GM19023 (cell line): ENCODE data around the gene CTBP1.

ENCODE experiments used
- ATAC-seq: cut with Tn5 transposase; IDR thresholded peaks from one replicate; pipeline ENCODE4 v1.9.1; 2021; ENCODE audit warnings: mild to moderate bottlenecking, moderate library complexity; ENCODE audit not compliant: unreplicated experiment

The CTBP1 gene

DNA sequence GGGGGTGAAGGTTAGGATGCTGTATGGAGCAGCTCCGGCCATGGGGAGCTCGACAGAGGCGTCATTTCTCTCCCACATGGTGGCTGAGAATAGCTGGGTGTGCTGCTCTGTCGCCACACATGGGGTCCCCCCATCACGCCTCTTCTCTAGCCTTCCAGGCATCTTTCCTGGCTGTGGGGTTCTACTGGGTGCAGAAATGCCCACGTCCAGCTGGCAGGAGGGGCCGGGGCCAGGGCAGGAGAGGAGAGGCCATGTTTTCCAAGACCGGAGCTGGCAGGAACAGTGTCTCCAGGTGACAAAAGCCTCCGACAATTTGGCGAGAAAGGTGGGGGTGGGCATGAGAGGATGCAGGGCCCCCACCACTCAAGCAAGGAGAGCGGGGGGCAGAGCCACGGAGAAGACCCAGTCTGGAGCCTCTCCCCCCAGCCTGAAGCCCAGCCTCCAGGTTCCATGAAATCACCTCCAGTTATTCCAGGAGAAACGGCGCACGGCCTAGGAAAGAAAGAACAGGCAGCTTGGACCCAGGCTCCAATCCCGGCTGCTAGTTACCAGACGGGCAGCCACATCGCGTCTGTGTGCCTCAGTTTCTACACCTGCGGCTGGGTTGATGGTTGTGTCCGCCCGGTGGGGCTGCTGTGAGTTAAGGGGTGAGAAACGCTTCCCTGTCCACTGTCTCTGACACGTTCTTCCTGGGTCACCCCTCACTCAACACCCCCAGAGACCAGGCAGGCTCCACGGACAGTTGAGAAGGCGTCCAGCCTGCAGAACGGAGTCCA lies 49.2 kb downstream of the CTBP1 start:
- ATAC-seq = no peak

DNA sequence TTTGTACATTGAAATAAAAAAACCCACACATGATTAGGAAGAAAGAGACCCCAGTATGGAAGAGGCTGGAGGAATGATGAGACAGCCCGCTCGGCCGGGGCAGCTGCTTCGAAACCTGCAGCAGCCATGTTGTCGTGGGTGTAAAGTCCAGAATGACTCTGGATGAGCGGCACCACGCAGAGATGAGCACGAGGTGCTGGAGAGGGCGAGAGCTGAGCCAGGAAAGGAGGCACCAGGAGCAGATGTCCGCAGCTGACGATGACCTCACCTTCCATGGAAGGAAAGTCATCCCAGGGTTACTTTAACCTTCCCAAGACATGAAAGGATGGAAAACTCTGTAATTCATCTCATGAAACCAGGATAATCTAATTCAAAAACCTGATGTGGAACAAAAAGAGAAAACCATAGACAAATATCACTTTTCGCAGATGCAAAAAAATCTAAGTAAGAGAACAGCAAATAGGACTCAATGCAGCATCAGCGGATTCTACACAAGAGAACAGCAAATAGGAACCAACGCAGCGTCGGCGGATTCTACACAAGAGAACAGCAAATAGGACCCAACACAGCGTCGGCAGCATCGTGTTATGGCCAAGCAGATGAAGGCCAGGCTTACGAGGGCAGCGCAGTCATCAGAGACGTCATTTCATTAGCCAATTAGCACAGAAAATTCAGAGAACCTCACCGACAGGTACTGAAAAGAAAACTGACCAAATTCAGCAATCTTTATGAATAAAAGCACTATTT lies 50.7 kb downstream of the CTBP1 start:
- ATAC-seq = no peak

DNA sequence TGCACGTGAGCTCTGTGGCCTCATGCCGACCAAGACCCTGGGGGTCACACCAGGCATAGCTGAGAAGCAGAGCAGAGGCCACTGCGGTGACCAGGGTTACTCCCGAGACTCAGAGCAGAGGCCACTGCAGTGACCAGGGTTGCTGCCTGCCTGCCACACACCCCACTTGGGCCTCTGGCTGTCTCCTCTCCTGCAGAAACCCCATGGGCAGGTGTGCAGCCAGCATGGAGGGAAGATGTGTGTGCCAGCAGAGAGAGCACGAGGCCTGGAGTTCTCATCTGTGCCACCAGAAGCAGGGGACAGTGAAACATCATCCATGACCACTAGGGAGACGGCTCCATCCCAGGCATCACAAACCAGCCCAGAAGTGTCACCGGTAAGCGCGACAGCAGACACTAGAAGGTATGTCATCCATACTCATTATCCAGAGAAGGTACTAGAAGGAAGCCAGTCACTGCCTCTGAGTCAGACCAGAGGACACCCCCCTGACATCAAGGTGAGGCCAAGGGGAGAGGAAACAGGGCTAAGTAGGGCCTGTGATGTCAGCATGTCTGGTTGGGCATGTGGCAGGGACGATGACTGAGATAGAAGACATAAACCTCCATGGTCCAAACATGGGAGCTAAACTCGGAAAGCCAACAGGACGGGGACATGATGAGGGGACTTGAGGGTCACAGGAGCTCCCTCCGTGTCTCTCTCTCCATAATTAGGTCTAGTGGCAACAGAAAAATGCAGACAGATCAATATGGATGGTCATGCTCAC lies 52.3 kb downstream of the CTBP1 start:
- no peak for ATAC-seq

DNA sequence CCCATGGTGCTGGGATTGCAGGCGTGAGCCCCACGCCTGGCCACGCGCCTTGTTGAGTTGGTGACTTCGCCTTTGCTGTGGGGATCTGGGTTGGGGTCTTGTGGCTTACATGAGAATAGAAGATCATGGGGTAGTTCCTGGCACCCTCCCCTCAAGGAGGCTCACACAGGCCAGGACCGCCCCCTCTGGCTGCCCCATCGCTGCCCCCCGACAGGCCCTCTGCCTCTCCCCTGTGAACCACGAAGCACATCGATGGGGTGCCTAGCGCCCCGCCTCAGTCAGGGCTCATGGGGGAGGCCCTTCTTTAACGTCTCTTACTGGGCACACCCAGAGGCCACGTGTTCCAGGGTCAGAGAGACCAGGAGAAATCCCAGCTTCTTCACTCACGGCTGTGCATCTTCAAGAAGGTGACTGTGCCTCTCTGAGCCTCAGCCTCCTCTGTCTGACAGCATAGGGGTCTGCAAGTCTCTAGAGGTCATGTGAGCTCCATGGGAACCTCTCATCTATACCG lies 53.0 kb downstream of the CTBP1 start:
- no peak for ATAC-seq

DNA sequence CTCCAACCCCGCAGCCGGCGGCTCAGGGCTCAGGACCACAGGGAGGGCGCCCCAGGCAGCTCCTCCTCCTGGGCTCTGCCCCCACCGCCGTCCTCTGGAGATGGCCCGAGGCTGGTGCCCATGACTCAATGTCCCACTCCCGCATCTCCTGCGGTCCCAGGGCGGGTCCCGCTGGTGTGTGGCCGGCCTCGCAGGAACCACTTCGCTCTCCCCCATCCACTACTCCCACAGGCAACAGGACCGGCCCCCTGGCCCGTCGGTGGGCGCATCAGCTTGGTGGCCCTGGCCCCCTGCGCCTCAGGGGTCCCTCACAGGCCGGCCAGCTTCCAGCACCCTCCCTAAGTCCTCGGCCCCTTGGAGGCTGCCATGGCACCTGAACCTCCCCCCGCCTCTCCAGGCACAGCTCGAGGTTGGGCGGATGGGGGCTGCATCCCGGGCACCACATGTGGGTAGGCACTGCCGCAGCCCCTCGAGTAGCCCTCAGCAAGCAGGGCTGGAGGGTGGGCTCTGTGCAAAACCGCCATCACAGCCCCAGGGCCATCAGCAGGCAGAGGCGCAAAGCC lies 53.7 kb downstream of the CTBP1 start:
- no peak for ATAC-seq

DNA sequence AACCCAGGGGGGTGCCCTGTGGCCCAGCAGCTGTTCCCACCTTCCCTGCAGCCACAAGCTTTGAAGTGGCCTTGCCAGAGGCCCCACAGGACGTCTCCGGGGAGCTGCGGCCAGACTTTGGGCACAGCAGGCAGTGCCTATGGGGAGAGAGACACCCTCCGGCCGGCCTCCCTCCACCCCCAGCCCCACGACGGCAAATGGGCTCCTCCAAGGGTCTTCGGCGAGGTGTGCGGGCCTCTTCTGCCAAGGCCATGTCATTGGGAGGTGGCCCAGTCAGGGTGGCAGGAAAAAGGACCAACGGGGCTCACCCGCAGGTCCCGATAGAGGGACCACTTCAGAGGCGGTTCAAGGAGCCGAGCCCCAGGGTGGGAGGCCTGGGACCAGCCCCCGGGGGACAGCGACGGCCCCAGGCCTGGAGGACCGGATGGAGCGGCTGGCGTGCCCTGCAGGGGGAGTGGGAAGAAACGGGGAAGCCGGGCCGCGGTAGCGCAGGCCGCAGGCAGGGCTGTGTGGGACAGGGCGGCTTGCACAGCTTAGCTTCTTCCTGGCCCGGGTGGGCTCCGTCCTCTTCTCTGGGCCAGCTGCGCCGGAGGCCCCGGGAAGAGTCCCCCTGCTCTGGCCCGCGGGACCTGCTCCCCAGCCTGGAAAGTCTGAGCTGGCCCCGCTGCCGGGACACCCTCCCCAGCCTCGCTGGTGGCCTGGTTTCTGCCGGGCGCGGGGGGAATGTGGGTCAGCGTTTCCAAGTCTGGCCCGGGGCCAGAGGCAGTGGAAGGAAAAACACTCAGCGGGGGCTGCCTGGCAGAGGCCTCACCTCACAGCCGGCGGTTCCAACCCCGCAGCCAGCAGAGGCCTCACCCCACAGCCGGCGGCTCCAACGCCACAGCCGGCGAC lies 54.7 kb downstream of the CTBP1 start:
- no peak for ATAC-seq

DNA sequence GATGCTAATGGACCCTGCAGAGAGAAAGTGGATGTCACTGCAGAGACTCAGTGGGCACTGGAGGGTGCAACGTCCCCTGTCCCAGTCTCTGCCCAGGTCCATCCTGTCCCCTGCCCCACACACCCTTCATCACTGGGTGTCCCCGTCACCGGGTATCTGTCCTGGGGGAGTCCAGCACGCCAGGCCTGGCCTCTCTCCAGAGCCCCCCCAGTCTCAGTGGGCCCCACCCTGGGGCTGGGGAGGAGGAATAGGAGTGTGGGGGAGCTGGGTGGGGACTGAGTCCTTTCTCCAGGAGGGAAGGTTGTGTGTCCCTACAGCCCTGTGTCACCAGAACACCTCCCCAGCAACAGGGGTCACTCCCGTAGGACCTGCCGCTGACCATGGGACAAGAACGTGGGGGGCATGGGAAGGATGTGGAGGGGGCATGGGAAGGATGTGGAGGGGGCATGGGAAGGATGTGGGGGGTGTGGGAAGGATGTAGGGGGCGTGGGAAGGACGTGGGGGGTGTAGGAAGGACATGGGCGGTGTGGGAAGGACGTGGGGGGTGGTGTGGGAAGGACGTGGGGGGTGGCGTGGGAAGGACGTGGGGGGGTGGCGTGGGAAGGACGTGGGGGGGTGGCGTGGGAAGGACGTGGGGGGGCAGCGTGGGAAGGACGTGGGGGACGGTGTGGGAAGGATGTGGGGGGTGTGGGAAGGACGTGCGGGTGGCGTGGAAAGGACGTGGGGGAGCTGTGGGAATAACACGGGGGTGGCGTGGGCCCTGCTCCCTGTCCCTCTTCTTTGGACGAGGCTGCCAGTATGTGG lies 55.5 kb downstream of the CTBP1 start:
- ATAC-seq = no peak

DNA sequence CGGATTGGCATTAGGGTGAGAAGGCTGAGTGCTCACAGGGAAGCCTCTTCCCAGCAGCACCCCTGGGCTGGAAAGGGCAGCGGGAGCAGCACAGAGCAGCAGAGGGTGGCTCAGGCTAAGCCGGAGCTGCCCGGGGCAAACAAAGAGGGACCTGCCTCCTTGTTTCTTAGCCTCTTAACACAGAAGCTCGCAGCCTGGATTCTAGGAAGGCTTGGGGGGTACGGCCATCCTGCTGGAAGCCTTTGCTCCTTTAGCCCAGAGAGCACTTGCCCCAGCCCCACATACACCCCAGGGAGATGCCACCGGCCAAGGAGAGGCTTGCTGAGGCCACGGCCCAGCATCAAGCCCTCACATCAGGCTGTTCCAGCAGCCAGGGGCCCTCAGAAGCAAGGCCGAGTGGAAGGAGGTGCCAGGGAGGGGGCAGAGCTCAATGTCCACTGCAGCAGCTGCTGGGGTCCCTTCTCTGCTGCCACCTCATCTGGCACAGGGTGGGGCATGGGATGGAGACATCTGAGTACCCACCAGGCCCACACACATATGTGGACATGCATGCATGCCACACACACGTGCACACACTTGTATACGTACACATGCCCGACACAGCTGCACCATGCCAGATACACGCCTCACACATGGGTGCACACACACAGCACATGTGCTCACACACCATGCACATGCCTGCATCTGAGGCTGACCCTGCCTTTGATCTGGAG lies 56.3 kb downstream of the CTBP1 start:
- no peak for ATAC-seq

DNA sequence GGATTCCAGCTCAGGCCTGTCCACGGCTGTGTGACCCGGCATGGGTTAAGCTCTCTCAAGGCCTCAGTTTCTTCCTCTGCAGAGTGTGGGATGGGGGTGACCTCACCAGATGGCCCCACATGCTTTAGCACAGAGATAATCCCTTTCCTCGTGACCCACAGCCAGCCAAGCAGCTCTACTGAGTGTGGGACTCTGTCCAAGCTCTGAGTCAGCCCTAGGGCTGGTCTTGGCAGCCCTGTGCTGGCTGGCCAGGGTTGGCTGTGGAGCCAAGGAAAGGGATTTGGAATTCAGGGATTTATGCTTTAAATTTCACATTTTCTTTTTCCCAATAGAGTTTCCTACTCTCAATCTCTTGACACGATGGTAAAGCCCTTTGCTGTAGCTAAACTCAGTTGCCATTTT lies 56.8 kb downstream of the CTBP1 start:
- no peak for ATAC-seq

DNA sequence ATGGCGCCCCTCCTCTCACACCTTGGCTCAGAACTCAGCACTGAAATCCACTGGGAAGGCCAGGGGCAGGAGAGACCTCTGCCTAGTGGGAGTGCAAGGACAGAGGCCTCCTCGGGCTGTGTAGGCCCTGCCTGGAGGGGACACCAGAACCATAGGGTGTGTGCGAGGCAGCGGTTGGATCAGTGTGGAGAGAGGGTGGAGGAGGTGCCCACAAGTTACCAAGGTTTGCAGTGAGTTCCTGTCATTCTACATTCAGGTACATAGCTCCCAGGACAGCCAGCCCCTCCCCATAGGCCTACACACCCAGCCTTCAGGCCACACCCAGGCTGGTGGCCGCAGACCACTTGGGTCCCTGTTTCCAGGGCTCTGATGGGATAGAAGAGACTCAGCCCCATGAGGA lies 57.3 kb downstream of the CTBP1 start:
- no peak for ATAC-seq

DNA sequence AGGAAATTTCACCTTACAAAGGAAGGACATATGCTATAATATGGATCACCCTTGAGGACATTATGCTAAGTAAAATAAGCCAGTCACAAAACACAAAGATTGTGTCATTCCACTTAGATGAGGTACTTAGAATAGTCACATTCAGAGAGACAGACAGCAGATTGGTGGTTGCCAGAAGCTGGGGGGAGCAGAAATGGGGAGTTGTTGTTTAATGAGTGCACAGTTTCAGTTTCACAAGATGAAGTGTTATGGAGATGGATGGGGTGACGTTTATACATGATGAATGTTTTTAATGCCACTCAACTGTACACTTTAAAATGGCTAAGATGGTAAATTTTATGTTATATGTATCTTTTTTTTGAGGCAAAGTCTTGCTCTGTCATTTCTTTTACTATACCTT lies 61.7 kb downstream of the CTBP1 start:
- ATAC-seq = no peak

DNA sequence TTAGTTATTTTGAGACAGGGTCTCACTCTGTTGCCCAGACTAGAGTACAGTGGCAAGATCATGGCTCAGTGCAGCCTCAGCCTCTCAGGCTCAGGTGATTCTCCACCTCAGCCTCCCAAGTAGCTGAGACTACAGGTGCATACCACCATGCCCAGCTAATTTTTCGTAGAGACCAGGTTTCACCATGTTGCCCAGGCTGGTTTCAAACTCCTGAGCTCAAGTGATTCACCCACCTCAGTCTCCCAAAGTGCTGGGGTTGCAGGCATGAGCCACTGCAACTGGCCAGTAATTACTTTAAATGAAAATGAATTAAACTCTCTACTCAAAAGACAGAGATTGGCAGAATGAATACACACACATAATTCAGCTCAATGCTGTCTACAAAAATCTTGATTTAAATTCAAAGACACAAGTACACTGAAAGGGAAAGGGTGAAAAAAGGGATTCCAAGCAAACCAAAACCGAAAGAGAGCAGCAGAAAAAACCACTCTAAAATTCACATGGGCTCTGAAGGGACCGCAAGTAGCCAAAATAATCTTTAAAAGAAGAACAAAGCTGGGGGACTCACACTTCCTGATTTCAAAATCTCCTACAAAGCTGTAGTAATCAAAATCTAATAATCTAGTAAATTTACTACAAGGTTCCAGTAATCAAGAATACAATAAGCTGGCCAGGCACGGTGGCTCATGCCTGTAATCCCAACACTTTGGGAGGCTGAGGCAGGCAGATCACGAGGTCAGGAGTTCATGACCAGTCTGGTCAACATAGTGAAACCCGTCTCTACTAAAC lies 64.8 kb downstream of the CTBP1 start:
- ATAC-seq = peak; percentile 52

DNA sequence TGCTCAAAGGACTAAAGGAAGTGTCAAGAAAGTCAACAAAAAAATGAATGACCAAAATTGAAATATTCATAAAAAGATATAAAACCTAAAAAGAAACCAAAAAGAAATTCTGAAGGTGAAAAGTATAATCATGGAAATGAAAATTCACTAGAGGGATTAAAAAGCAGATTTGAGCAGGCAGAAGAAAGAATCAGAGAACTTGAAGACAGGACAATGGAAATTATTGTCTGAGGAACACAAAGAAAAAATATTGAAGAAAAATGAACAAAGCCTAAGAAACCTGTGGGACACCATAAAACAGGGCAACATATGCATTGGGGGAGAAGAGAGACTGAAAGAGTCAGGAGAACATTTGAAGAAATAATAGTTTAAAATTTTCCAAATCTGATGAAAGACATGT lies 66.6 kb downstream of the CTBP1 start:
- no peak for ATAC-seq

DNA sequence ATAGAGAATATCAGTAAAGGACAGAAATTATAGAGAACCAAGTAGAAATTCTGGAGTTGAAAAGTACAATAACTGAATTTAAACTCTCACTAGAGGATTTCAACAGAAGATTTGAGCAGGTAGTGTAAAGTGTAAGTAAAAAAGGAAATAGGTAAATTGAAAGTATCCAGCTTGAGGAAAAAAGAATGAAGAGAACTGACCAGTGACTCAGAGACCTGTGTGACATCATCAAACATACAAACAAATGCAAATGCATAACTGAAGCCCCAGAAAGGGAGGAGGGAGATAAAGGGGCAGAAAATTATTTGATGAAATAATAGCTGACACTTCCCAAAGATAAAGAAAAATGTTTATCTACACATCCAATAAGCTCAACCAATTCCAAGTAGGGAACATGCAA lies 68.3 kb downstream of the CTBP1 start:
- ATAC-seq = no peak

DNA sequence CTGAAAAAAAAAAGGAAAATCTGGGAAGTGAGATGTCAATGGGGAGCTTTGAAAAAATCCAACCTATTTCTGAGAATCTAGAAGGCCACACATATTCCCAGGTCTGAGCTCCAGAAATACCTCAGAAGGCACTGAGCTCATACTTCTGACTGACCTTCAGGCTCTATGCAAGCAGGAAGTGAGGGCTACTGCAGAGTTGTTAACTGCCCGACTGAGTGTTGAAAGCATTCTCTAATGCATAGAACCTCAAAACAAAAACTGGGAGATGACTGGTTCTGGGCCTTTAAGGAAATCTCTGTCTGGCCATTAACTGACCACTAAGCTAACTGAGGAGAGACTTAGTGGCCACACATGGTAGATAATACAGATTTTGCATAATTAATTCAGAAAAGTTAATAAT lies 69.0 kb downstream of the CTBP1 start:
- ATAC-seq = no peak

DNA sequence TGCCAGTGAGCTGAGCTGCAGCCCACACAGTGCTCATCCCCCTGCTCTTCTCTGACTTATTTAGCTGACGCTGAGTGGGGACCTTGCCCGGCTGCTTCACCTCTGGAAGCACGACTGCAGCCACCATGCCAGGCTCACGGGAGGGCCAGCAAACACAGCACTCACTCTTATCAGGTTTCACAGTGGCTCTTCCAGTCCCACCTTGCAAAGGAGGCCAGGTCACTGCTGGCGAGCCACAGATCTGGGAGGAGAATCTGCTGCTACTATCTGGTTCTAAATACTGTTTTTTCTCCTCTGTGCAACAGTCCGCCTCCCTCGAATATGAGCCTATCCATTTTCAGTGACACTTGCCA lies 69.9 kb downstream of the CTBP1 start:
- no peak for ATAC-seq

DNA sequence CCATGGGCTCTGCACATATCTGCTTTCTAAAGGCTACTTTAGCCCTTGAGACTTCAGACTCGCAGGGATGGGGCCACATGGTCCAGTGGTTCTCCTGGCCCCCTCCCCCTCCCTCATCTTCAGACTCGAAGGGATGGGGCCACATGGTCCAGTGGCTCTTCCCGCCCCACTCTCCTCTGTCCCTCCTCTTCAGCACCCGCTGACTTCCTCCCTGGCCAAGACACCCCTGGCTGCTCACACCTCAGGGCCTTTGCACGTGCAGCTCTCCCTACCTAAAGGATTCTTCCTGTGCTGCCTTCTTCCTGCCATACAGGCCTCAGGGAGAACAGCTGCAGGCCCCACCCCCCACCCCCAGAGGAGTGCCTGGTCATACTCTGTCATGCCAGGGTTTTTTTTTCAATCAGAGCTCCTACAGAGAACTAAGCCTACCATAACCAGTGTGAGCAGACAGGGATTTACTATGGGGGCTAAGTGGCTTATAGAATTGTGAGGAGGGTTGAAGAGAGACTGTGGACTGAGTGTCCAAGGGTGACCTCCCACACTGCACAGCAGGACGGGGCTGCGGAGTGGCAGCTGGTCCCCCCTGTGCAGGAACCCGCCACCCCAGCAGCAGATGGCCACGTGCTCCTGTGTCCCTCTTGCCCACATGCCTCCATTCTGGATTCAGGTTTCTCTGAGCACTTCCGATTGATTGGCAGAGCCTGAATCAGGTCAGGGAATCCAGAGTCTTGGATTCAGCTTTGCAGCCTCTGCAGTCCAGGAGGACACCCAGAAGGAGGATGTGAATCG lies 70.4 kb downstream of the CTBP1 start:
- no peak for ATAC-seq
